ENCODE measurements around the gene CLK1. TPM values are rescaled to one million over a fixed set of nuclear protein-coding genes. Genes with fewer than 3 reads are reported as not detected.

The CLK1 gene
- total RNA-seq, 3 donors from 2014 or later, result 62.0 to 138 (median 88.3) TPM

GRCh38 chr2:200809506-200810251 lies 54.8 kb downstream of the CLK1 start:
- intact Hi-C loops (cut with DNase I, micrococcal nuclease), result loop anchor here in 1 of 2 donors (10.0 kb wide), 1 partner anchor 95 kb away; no protein-coding TSS in a partner anchor
- no peak for ATAC-seq
- Histone ChIP-seq H3K9me3 (no peaks in the 10 kb centered on the region), H3K4me1 (ENCODE audit: low read depth) (peaks cover 18% of the 10 kb centered on the region), H3K36me3 (ENCODE audit: low read depth) (no peaks in the 10 kb centered on the region), H3K4me3 (no peak overlapping the region)
- DNase-seq, result no peak
- no peak for TF ChIP-seq CTCF (IDR thresholded peaks at IDR 0.05)

Other genes starting within 250 kb of the CLK1 start
- gene BZW1, start 52.7 kb downstream of the CLK1 start, total RNA-seq, result 100 to 1,000 TPM; 137 to 235 (median 174) TPM
- gene PPIL3, start 24.4 kb upstream of the CLK1 start, total RNA-seq, result 10 to 100 TPM; 25.0 to 30.4 (median 28.0) TPM
- 10 to 100 TPM; 19.2 to 28.1 (median 26.7) TPM for gene NIF3L1, start 24.7 kb upstream of the CLK1 start, total RNA-seq
- gene ORC2, start 99.0 kb upstream of the CLK1 start, total RNA-seq, result 10 to 100 TPM; 29.6 to 51.1 (median 32.2) TPM
- 10 to 100 TPM; 33.2 to 55.6 (median 48.2) TPM for gene HYCC2, start 207.0 kb upstream of the CLK1 start, total RNA-seq
- gene NDUFB3, start 207.3 kb upstream of the CLK1 start, total RNA-seq, result 100 to 1,000 TPM; 100 to 145 (median 134) TPM

Measured in mucosa of descending colon (tissue), 3 donors.